ENCODE measurements around the gene PTPRCAP.

PTPRCAP gene

DNA sequence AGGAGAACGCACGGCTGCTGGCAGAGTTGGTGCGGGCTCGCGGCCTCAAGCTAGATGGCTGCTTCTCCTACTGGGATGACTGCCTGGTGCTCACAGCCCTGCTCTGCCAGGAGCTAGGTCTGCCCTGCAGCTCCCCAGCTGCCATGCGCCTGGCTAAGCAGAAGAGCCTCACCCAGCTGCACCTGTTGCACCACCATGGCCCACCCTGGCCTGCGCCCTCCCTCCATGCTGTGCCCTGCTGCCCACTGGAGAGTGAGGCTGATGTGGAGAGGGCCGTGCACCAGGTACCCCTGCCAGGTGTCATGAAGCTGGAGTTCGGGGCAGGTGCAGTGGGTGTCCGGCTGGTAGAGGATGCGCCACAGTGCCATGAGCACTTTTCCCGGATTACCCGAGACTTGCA is 14.0 kb downstream of the PTPRCAP start:
- H3K27me3 ChIP-seq (ENCODE audit: control insufficient read depth in 2 of 2, insufficient read depth in 2 of 2, low read length in 2 of 2) = no peaks in the 10 kb centered on the region
- no peak overlapping the region for H3K4me3 ChIP-seq (ENCODE audit: low read length in 2 of 2)
- no peaks in the 10 kb centered on the region for H3K9me3 ChIP-seq (ENCODE audit: control insufficient read depth in 2 of 2, low read length in 2 of 2)
- H3K9ac ChIP-seq (ENCODE audit: low read depth in 1 of 2, low read length in 2 of 2) = no peak overlapping the region
- H3K27ac ChIP-seq (ENCODE audit: low read depth in 2 of 2, low read length in 2 of 2) = no peak overlapping the region
- H3K36me3 ChIP-seq (ENCODE audit: control insufficient read depth in 2 of 2, insufficient read depth in 2 of 2, low read length in 2 of 2) = no peaks in the 10 kb centered on the region
- peaks cover 17 to 22% of the 10 kb centered on the region in 2 donors for H3K4me1 ChIP-seq (ENCODE audit: control insufficient read depth in 2 of 2, insufficient read depth in 2 of 2, low read length in 2 of 2)

DNA sequence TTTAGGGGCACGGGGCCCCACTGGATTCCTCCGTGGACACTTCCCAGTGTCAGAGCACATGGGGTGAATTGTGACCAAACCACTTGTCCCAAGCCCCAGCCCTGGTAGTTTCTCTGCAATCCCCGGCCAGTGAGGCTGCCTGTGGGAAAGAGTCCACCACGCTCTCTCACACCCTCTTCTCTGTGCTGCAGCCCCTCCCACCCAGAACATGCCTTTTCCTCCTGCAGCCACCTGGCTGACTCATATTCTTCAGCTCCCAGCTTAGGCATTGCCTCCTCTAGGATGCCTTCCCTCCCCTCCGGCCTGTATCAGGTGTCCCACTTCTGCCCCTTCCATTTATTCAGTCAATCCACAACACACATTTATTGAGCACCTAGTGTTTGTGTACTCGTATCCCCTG is 14.6 kb downstream of the PTPRCAP start:
- Histone ChIP-seq H3K4me3 (ENCODE audit: low read length in 2 of 2) (no peak overlapping the region), H3K4me1 (ENCODE audit: control insufficient read depth in 2 of 2, insufficient read depth in 2 of 2, low read length in 2 of 2) (peaks cover 17 to 22% of the 10 kb centered on the region in 2 donors), H3K9me3 (ENCODE audit: control insufficient read depth in 2 of 2, low read length in 2 of 2) (no peaks in the 10 kb centered on the region), H3K27me3 (ENCODE audit: control insufficient read depth in 2 of 2, insufficient read depth in 2 of 2, low read length in 2 of 2) (no peaks in the 10 kb centered on the region), H3K36me3 (ENCODE audit: control insufficient read depth in 2 of 2, insufficient read depth in 2 of 2, low read length in 2 of 2) (no peaks in the 10 kb centered on the region), H3K27ac (ENCODE audit: low read depth in 2 of 2, low read length in 2 of 2) (no peak overlapping the region), H3K9ac (ENCODE audit: low read depth in 1 of 2, low read length in 2 of 2) (no peak overlapping the region)

DNA sequence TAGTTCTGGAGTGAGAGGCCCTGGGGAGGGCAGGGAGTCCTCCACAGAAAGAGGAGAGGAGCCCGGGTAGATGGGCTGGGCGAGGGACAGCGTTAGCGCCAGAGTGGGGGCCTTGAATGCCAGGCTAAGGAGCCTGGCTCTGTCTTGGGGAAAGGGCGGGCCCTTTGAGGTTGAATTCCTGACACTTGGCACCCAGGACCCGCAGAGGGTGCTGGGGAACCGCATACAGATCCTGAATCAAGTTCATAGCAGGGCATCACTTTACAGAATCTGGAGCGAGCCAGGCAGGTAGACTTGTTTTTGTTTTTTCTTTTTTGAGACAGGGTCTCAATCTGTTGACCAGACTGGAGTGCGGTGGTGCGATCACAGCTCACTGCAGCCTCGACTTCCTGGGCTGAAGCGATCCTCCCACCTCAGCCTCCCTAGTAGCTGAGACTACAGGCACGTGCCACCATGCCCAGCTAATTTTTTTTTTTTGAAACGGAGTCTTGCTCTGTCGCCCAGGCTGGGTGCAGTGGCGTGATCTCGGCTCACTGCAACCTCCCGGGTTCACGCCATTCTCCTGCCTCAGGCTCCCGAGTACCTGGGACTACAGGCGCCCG is 16.0 kb downstream of the PTPRCAP start:
- Histone ChIP-seq H3K9me3 (ENCODE audit: control insufficient read depth in 2 of 2, low read length in 2 of 2) (no peaks in the 10 kb centered on the region), H3K27ac (ENCODE audit: low read depth in 2 of 2, low read length in 2 of 2) (peak overlapping the region in 1 of 2 donors; percentile 95), H3K4me1 (ENCODE audit: control insufficient read depth in 2 of 2, insufficient read depth in 2 of 2, low read length in 2 of 2) (peaks cover 12 to 18% of the 10 kb centered on the region in 2 donors), H3K9ac (ENCODE audit: low read depth in 1 of 2, low read length in 2 of 2) (peak overlapping the region; percentile 26 to 54), H3K4me3 (ENCODE audit: low read length in 2 of 2) (peak overlapping the region in 1 of 2 donors; percentile 38), H3K36me3 (ENCODE audit: control insufficient read depth in 2 of 2, insufficient read depth in 2 of 2, low read length in 2 of 2) (no peaks in the 10 kb centered on the region), H3K27me3 (ENCODE audit: control insufficient read depth in 2 of 2, insufficient read depth in 2 of 2, low read length in 2 of 2) (no peaks in the 10 kb centered on the region)

DNA sequence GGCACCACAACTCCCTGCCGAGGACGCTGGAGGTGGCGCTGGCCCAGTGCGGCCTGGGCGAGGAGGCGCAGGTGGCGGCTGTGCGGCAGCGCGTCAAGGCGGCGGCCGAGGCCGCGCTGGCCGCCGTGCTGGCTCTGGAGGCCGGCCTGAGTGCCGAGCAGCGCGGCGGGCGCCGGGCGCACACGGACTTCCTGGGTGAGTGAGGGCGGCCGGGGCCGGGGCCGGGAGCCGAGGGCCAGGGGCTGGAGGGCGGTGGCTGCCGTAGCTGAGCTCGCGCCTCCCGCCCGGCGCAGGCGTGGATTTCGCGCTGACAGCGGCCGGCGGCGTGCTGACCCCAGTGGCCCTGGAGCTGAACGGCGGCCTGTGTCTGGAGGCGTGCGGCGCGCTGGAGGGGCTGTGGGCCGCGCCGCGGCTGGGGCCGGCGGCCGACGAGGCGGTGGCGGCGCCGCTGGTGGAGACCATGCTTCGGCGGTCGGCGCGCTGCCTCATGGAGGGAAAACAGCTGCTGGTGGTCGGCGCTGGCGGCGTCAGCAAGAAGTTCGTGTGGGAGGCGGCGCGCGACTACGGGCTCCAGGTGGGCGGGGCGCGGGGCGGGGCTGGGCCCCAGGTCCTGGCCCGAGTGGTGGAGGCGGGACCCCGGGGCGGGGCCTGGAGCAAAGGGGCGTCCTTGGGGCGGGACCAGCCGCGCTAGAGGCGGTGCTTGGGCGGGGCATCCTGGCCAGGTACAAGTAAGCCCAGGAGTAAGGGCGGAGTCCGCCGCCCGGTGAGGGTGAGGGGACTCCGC is 16.6 kb downstream of the PTPRCAP start:
- H3K36me3 ChIP-seq (ENCODE audit: control insufficient read depth in 2 of 2, insufficient read depth in 2 of 2, low read length in 2 of 2) = no peaks in the 10 kb centered on the region
- H3K9ac ChIP-seq (ENCODE audit: low read depth in 1 of 2, low read length in 2 of 2) = peak overlapping the region; percentile 60 to 84
- H3K4me1 ChIP-seq (ENCODE audit: control insufficient read depth in 2 of 2, insufficient read depth in 2 of 2, low read length in 2 of 2) = peaks cover 12 to 18% of the 10 kb centered on the region in 2 donors
- H3K4me3 ChIP-seq (ENCODE audit: low read length in 2 of 2) = peak overlapping the region; percentile 55 to 78
- H3K27ac ChIP-seq (ENCODE audit: low read depth in 2 of 2, low read length in 2 of 2) = peak overlapping the region; percentile 94 to 95
- H3K9me3 ChIP-seq (ENCODE audit: control insufficient read depth in 2 of 2, low read length in 2 of 2) = no peaks in the 10 kb centered on the region
- H3K27me3 ChIP-seq (ENCODE audit: control insufficient read depth in 2 of 2, insufficient read depth in 2 of 2, low read length in 2 of 2) = no peaks in the 10 kb centered on the region

DNA sequence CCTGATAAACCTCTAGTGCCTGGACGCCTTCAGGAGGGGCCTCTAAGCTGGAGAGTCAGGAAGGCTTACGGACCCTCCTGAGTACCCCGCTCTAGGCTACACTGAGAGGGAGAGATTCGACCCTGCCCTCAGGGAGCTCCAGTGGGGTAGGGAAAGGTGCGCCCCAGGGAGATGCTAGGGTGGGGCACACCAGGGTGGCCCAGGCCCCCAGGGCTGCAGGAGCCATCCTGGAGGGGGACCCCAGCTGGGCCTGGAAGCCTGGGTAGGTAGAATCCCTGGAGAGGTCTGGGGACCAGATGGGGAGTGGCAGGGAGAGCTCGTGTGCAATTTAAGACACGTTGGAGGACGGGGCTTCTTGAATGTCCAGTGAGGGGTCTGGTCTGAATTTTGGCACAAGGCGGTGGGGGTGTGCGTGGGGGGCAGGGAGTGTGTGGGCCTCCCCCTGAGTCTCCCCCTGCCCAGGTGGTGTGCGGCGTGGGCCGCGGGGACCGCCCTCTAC is 17.3 kb downstream of the PTPRCAP start:
- Histone ChIP-seq H3K27ac (ENCODE audit: low read depth in 2 of 2, low read length in 2 of 2) (peak overlapping the region; percentile 94 to 95), H3K4me1 (ENCODE audit: control insufficient read depth in 2 of 2, insufficient read depth in 2 of 2, low read length in 2 of 2) (peaks cover 14 to 18% of the 10 kb centered on the region in 2 donors)

DNA sequence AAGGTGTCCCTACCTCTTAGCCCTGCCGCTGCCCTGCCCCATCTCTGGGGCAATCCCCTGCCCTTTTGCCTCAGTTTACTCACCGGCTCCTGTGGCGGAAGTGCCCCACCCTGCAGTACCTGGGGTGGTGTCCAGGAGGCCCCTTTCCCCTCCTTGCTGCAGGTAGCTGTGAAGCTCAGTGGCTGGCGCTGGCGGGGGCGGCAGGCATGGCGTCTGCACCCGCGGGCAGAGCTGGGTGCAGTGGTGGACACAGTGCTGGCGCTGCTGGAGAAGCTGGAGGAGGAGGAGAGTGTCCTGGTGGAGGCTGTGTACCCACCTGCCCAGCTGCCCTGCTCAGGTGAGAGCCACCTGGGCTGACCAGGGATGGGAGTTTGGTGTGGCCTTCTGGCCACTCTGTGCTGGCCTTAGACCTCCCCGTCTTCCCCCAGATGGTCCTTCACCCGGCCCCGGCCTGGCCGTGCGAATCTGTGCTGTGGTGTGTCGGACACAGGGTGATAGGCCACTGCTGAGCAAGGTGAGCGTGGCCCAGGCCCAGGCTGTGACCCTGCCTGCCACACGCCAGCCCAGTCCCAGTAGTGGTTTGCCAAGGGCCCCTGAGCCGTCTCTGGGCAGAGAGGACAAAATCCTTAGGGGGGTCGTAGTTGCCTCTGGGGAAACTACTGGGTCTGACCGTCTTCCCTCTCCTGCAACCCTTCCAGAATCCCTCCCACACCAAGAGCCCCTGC is 18.0 kb downstream of the PTPRCAP start:
- Histone ChIP-seq H3K9ac (ENCODE audit: low read depth in 1 of 2, low read length in 2 of 2) (no peak overlapping the region), H3K4me1 (ENCODE audit: control insufficient read depth in 2 of 2, insufficient read depth in 2 of 2, low read length in 2 of 2) (peaks cover 17 to 21% of the 10 kb centered on the region in 2 donors), H3K4me3 (ENCODE audit: low read length in 2 of 2) (no peak overlapping the region), H3K9me3 (ENCODE audit: control insufficient read depth in 2 of 2, low read length in 2 of 2) (no peaks in the 10 kb centered on the region), H3K36me3 (ENCODE audit: control insufficient read depth in 2 of 2, insufficient read depth in 2 of 2, low read length in 2 of 2) (no peaks in the 10 kb centered on the region), H3K27ac (ENCODE audit: low read depth in 2 of 2, low read length in 2 of 2) (no peak overlapping the region), H3K27me3 (ENCODE audit: control insufficient read depth in 2 of 2, insufficient read depth in 2 of 2, low read length in 2 of 2) (no peaks in the 10 kb centered on the region)

More for the DNA sequence above, 17.3 kb downstream of the PTPRCAP start:
- Histone ChIP-seq H3K36me3 (ENCODE audit: control insufficient read depth in 2 of 2, insufficient read depth in 2 of 2, low read length in 2 of 2) (no peaks in the 10 kb centered on the region), H3K27me3 (ENCODE audit: control insufficient read depth in 2 of 2, insufficient read depth in 2 of 2, low read length in 2 of 2) (no peaks in the 10 kb centered on the region), H3K9me3 (ENCODE audit: control insufficient read depth in 2 of 2, low read length in 2 of 2) (no peaks in the 10 kb centered on the region), H3K4me3 (ENCODE audit: low read length in 2 of 2) (peak overlapping the region; percentile 55 to 78), H3K9ac (ENCODE audit: low read depth in 1 of 2, low read length in 2 of 2) (peak overlapping the region; percentile 60 to 84)

DNA sequence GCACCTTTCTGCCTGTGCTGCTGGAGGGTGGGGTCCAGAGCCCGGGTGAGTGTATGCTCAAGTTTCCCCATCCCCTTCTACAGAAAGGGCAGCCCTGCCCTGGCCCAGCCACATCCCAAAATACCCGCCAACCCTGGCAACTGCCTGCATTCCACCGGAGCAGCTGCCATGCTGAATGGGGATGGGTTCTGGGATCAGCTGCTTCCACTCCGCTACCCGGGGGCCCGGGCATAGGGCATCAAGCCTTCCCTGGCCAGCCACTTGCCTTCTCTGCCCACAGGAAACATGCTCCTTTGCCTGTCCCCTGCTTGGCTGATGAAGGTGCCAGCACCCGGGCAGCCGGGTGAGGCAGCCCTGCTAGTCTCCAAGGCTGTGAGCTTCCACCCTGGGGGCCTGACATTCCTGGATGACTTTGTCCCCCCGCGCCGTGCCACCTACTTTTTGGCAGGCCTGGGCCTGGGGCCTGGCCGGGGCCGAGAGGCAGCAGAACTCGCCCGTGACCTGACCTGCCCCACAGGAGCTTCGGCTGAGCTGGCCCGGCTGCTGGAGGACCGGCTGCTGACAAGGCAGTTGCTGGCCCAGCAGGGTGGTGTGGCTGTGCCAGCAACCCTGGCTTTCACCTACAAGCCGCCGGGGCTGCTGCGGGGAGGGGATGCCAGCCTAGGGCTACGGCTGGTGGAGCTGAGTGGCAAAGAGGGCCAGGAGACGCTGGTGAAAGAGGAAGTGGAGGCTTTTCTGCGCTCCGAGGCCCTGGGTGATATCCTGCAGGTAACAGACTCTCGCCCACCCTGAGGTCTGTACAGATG is 18.8 kb downstream of the PTPRCAP start:
- Histone ChIP-seq H3K4me3 (ENCODE audit: low read length in 2 of 2) (no peak overlapping the region), H3K9ac (ENCODE audit: low read depth in 1 of 2, low read length in 2 of 2) (no peak overlapping the region), H3K4me1 (ENCODE audit: control insufficient read depth in 2 of 2, insufficient read depth in 2 of 2, low read length in 2 of 2) (peaks cover 17 to 21% of the 10 kb centered on the region in 2 donors), H3K27me3 (ENCODE audit: control insufficient read depth in 2 of 2, insufficient read depth in 2 of 2, low read length in 2 of 2) (no peaks in the 10 kb centered on the region), H3K9me3 (ENCODE audit: control insufficient read depth in 2 of 2, low read length in 2 of 2) (no peaks in the 10 kb centered on the region), H3K27ac (ENCODE audit: low read depth in 2 of 2, low read length in 2 of 2) (no peak overlapping the region), H3K36me3 (ENCODE audit: control insufficient read depth in 2 of 2, insufficient read depth in 2 of 2, low read length in 2 of 2) (no peaks in the 10 kb centered on the region)

DNA sequence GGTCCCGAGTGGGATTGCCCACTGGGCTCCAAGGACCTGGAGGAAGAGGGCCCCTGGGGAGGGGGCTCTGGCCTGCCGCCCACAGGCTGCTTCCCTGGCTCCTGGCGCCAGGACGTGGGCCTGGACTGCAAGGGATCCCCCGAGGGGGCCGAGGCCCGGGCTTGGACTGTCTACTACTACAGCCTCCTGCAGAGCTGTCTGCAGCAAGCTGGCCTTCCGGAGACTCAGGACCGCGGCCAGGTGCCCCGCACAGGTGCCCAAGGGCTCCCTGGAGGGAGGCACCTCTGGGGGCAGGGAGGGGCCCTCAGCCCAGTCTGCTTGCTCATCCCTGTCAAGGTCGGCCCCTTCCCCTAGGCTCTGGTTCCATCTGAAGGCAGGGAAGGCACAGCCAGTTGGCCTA is 20.1 kb downstream of the PTPRCAP start:
- no peaks in the 10 kb centered on the region for H3K9me3 ChIP-seq (ENCODE audit: control insufficient read depth in 2 of 2, low read length in 2 of 2)
- peaks cover 0 to 6% of the 10 kb centered on the region in 2 donors for H3K27me3 ChIP-seq (ENCODE audit: control insufficient read depth in 2 of 2, insufficient read depth in 2 of 2, low read length in 2 of 2)
- no peak overlapping the region for H3K4me3 ChIP-seq (ENCODE audit: low read length in 2 of 2)
- H3K27ac ChIP-seq (ENCODE audit: low read depth in 2 of 2, low read length in 2 of 2) = peak overlapping the region in 1 of 2 donors; percentile 16
- H3K36me3 ChIP-seq (ENCODE audit: control insufficient read depth in 2 of 2, insufficient read depth in 2 of 2, low read length in 2 of 2) = no peaks in the 10 kb centered on the region
- no peak overlapping the region for H3K9ac ChIP-seq (ENCODE audit: low read depth in 1 of 2, low read length in 2 of 2)
- H3K4me1 ChIP-seq (ENCODE audit: control insufficient read depth in 2 of 2, insufficient read depth in 2 of 2, low read length in 2 of 2) = peaks cover 17 to 21% of the 10 kb centered on the region in 2 donors

DNA sequence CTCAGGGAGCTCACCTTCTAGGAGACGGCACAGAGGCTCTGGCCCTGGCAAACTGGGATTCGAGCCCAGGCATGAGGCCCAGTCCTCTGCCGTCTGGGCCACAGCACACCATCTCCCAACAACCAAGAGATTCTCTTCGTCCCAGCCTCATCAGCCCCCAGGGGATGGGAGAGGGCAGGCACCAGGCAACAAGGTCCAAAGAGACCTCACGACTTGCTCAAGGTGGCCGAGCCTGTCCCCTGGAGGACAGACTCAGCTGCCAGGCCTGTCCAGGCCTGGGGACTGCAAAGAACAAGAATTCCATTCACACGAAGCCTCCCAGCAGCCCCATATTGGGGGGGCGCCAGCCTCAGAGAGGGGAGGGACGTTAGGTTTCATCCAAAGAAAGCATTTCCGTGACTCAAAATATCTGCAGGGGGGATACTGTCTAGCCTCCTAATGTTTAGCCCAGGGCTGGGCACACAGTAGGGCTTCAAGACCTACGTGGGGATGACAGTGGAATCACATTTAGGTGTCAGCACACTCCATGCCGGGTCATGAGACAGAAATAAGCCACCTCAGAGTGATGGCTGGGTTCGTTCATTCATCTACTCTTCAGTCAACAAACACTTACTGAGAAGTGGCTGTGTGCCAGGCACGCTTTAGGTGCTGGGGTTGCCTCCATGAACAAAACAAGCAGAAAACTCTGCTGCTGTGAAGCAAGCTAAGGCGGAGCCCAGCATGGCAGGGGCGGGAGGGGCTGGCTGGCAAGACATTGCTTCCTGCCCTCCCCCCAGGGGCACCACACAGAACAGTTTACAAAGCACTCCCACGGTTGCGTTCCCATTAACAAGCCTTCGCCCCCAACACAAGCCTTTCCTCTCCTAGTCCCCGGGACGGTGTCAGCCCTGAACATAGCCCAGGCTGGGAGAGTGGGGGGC is 20.8 kb downstream of the PTPRCAP start:
- Histone ChIP-seq H3K4me1 (ENCODE audit: control insufficient read depth in 2 of 2, insufficient read depth in 2 of 2, low read length in 2 of 2) (peaks cover 17 to 24% of the 10 kb centered on the region in 2 donors), H3K9ac (ENCODE audit: low read depth in 1 of 2, low read length in 2 of 2) (no peak overlapping the region), H3K27ac (ENCODE audit: low read depth in 2 of 2, low read length in 2 of 2) (peak overlapping the region in 1 of 2 donors; percentile 16), H3K27me3 (ENCODE audit: control insufficient read depth in 2 of 2, insufficient read depth in 2 of 2, low read length in 2 of 2) (peaks cover 0 to 13% of the 10 kb centered on the region in 2 donors), H3K36me3 (ENCODE audit: control insufficient read depth in 2 of 2, insufficient read depth in 2 of 2, low read length in 2 of 2) (no peaks in the 10 kb centered on the region), H3K9me3 (ENCODE audit: control insufficient read depth in 2 of 2, low read length in 2 of 2) (no peaks in the 10 kb centered on the region), H3K4me3 (ENCODE audit: low read length in 2 of 2) (no peak overlapping the region)
